WTC11 (cell line): ENCODE measurements around the gene FRAT2. TPM values are rescaled to one million over a fixed set of nuclear protein-coding genes. Genes with fewer than 3 reads are reported as not detected.
A peak's percentile ranks its signal among the peaks of the same experiment; 100 is the strongest.

Source experiments
- ATAC-seq: fragments of 200-7000 bp; cut with Tn5 transposase; 2 replicates; pipeline ENCODE4 v1.10.0; 2021; ENCODE audit warnings: mild to moderate bottlenecking, moderate library complexity
- CTCF ChIA-PET: fragments of 300-600 bp; sonication (Branson Sonifier 250); formaldehyde crosslinking; loops from one replicate; lab custom pipeline; 2021; ENCODE audit warnings: antibody characterized with exemption; lab: Charles Lee
- POLR2A ChIA-PET: fragments of 350-600 bp; sonication (Branson Sonifier 250); formaldehyde crosslinking; loops from one replicate; lab custom pipeline; 2021; ENCODE audit warnings: antibody characterized with exemption; lab: Charles Lee
- DNase-seq: peaks from one replicate; pipeline ENCODE4 v3.0.0; 2021; ENCODE audit warnings: low spot score
- H3K27ac Mint-ChIP-seq: 2 replicates; pipeline ENCODE4 v1.8.0; 2021; ENCODE audit warnings: mixed read lengths
- H3K27me3 Mint-ChIP-seq: 2 replicates; pipeline ENCODE4 v1.8.0; 2021; ENCODE audit warnings: low read depth, mild to moderate bottlenecking, moderate library complexity, mixed read lengths
- H3K36me3 Mint-ChIP-seq: 2 replicates; pipeline ENCODE4 v1.8.0; 2021; ENCODE audit warnings: mixed read lengths
- H3K4me1 Mint-ChIP-seq: 2 replicates; pipeline ENCODE4 v1.8.0; 2022; ENCODE audit warnings: mixed read lengths
- H3K4me3 Mint-ChIP-seq: 2 replicates; pipeline ENCODE4 v1.8.0; 2021; ENCODE audit warnings: mild to moderate bottlenecking, moderate library complexity, mixed read lengths
- H3K9me3 Mint-ChIP-seq: 2 replicates; pipeline ENCODE4 v1.8.0; 2021; ENCODE audit warnings: mixed read lengths
- AFF4 ChIP-seq: sonication (generic); formaldehyde crosslinking; IDR thresholded peaks from 2 replicates; pipeline ENCODE4 v1.8.1; 2023; ENCODE audit warnings: mild to moderate bottlenecking, missing genetic modification reagents, borderline replicate concordance
- AR ChIP-seq: fragments of 250-450 bp; sonication (Bioruptor Pico); IDR thresholded peaks from 2 replicates; pipeline ENCODE4 v1.9.0; 2021; ENCODE audit warnings: mild to moderate bottlenecking
- ATF1 ChIP-seq: sonication (generic); formaldehyde crosslinking; IDR thresholded peaks from 2 replicates; pipeline ENCODE4 v1.8.1; 2023; ENCODE audit warnings: mild to moderate bottlenecking, moderate library complexity, missing genetic modification reagents
- CBFB ChIP-seq: sonication (generic); formaldehyde crosslinking; IDR thresholded peaks from 2 replicates; pipeline ENCODE4 v1.8.1; 2022; ENCODE audit warnings: mild to moderate bottlenecking, low read depth, missing genetic modification reagents
- CTCF ChIP-seq: fragments of 200-600 bp; IDR thresholded peaks from 2 replicates; pipeline ENCODE4 v1.8.0; 2022; ENCODE audit warnings: antibody characterized with exemption
- ELF4 ChIP-seq: sonication (generic); formaldehyde crosslinking; IDR thresholded peaks from 2 replicates; pipeline ENCODE4 v1.8.1; 2022; ENCODE audit warnings: low read depth, mild to moderate bottlenecking, moderate library complexity, missing genetic modification reagents
- ETV6 ChIP-seq: sonication (generic); formaldehyde crosslinking; IDR thresholded peaks from 2 replicates; pipeline ENCODE4 v1.8.1; 2022; ENCODE audit warnings: mild to moderate bottlenecking, missing genetic modification reagents
- FOXP1 ChIP-seq: sonication (generic); formaldehyde crosslinking; IDR thresholded peaks from 2 replicates; pipeline ENCODE4 v1.8.0; 2022; ENCODE audit warnings: missing genetic modification reagents, mild to moderate bottlenecking, moderate library complexity, borderline replicate concordance
- FOXP4 ChIP-seq: sonication (generic); formaldehyde crosslinking; IDR thresholded peaks from 2 replicates; pipeline ENCODE4 v1.8.0; 2022; ENCODE audit warnings: mild to moderate bottlenecking, missing genetic modification reagents
- GABPB1 ChIP-seq: sonication (generic); formaldehyde crosslinking; IDR thresholded peaks from 2 replicates; pipeline ENCODE4 v1.8.1; 2023; ENCODE audit warnings: mild to moderate bottlenecking, missing genetic modification reagents
- MYBL2 ChIP-seq: sonication (generic); formaldehyde crosslinking; IDR thresholded peaks from 2 replicates; pipeline ENCODE4 v1.8.1; 2023; ENCODE audit warnings: mild to moderate bottlenecking, moderate library complexity, missing genetic modification reagents
- NFYB ChIP-seq: sonication (generic); formaldehyde crosslinking; conservative IDR thresholded peaks from 2 replicates; pipeline ENCODE4 v1.8.0; 2022; ENCODE audit warnings: low read depth, missing genetic modification reagents
- NR1H2 ChIP-seq: sonication (generic); formaldehyde crosslinking; IDR thresholded peaks from 2 replicates; pipeline ENCODE4 v1.9.0; 2021; ENCODE audit warnings: mild to moderate bottlenecking, moderate library complexity, missing genetic modification reagents
- NR3C1 ChIP-seq: sonication (generic); formaldehyde crosslinking; conservative IDR thresholded peaks from 2 replicates; pipeline ENCODE4 v1.8.1; 2023; ENCODE audit warnings: low read depth, mild to moderate bottlenecking, missing genetic modification reagents
- PRRX2 ChIP-seq: fragments of 250-450 bp; sonication (Bioruptor Pico); IDR thresholded peaks from 2 replicates; pipeline ENCODE4 v1.8.0; 2021; ENCODE audit warnings: mild to moderate bottlenecking
- RORB ChIP-seq: fragments of 250-450 bp; sonication (Bioruptor Pico); IDR thresholded peaks from 2 replicates; pipeline ENCODE4 v1.9.0; 2021; ENCODE audit warnings: mild to moderate bottlenecking
- SMAD3 ChIP-seq: sonication (generic); formaldehyde crosslinking; IDR thresholded peaks from 2 replicates; pipeline ENCODE4 v1.8.0; 2022; ENCODE audit warnings: missing genetic modification reagents, mild to moderate bottlenecking, borderline replicate concordance
- SMAD4 ChIP-seq: sonication (generic); formaldehyde crosslinking; IDR thresholded peaks from 2 replicates; pipeline ENCODE4 v1.8.0; 2022; ENCODE audit warnings: mild to moderate bottlenecking, missing genetic modification reagents
- TCF7 ChIP-seq: sonication (generic); formaldehyde crosslinking; IDR thresholded peaks from 2 replicates; pipeline ENCODE4 v1.8.0; 2022; ENCODE audit warnings: mild to moderate bottlenecking, low read depth, missing genetic modification reagents, moderate library complexity
- TEAD1 ChIP-seq: sonication (generic); formaldehyde crosslinking; IDR thresholded peaks from 2 replicates; pipeline ENCODE4 v1.8.0; 2022; ENCODE audit warnings: mild to moderate bottlenecking, missing genetic modification reagents
- TEAD4 ChIP-seq: sonication (generic); formaldehyde crosslinking; IDR thresholded peaks from 2 replicates; pipeline ENCODE4 v1.8.0; 2022; ENCODE audit warnings: mild to moderate bottlenecking, missing genetic modification reagents
- USF2 ChIP-seq: sonication (generic); formaldehyde crosslinking; IDR thresholded peaks from 2 replicates; pipeline ENCODE4 v1.8.1; 2023; ENCODE audit warnings: mild to moderate bottlenecking, missing genetic modification reagents, moderate library complexity
- ZNF423 ChIP-seq: fragments of 250-450 bp; sonication (Bioruptor Pico); IDR thresholded peaks from 2 replicates; pipeline ENCODE4 v2.1.2; 2022; ENCODE audit warnings: mild to moderate bottlenecking, moderate library complexity
- ZNF425 ChIP-seq: fragments of 250-450 bp; sonication (Bioruptor Pico); conservative IDR thresholded peaks from 2 replicates; pipeline ENCODE4 v1.9.0; 2021; ENCODE audit warnings: mild to moderate bottlenecking
- total RNA-seq: library from RNA; stranded (reverse); gene quantifications from 3 replicates; pipeline ENCODE4 v1.2.3, GENCODE V29; 2021

FRAT2 gene
- total RNA-seq, 1 experiment from 2014 or later, result 48.2 TPM

- Mint-ChIP-seq H3K27me3 (no peaks in the 10 kb centered on the region), H3K9me3 (no peaks in the 10 kb centered on the region), H3K4me1 (peaks cover 18% of the 10 kb centered on the region), H3K27ac (peak within 1 kb of the TSS; percentile 97), H3K36me3 (peaks cover 7% of the 10 kb centered on the region), H3K4me3 (peak within 1 kb of the TSS; percentile 83)
- peak; percentile 98 for ATAC-seq
- DNase-seq, result peak; percentile 93
- CTCF ChIA-PET, result interaction anchor here (0.6 to 1.9 kb wide), 4 partner anchors 13 to 211 kb away, joined by 3 to 4 read pairs (median 3); no protein-coding TSS in a partner anchor
- POLR2A ChIA-PET, result interaction anchor here (0.7 to 1.2 kb wide), 6 partner anchors 27 to 64 kb away, joined by 3 to 14 read pairs (median 3); partner anchors contain the start of gene FRAT1
- peak; percentile 54; the same call in 1 of the 2 replicates for TF ChIP-seq GABPB1 (CRISPR knock-in tag)
- no peak for TF ChIP-seq CTCF
- TF ChIP-seq ATF1 (CRISPR knock-in tag), result no peak
- TF ChIP-seq FOXP4, result no peak
- peak; percentile 69; the same call in 1 of the 2 replicates for TF ChIP-seq TEAD1 (CRISPR knock-in tag)
- TF ChIP-seq MYBL2 (CRISPR knock-in tag), result peak; percentile 96; the same call in 1 of the 2 replicates
- TF ChIP-seq ELF4, result no peak
- 0 out of 2 replicates have a peak, but pooled peaks have one; percentile 21 for TF ChIP-seq NR3C1 (CRISPR knock-in tag)
- TF ChIP-seq FOXP1 (CRISPR knock-in tag), result peak; percentile 92
- TF ChIP-seq TEAD4 (CRISPR knock-in tag), result no peak
- TF ChIP-seq AFF4, result peak; percentile 37; the same call in 1 of the 2 replicates
- TF ChIP-seq RORB (CRISPR knock-in tag), result no peak
- no peak for TF ChIP-seq NR1H2 (CRISPR knock-in tag)
- peak; percentile 82 for TF ChIP-seq ZNF423 (CRISPR knock-in tag)
- no peak for TF ChIP-seq USF2 (CRISPR knock-in tag)
- no peak for TF ChIP-seq PRRX2 (CRISPR knock-in tag)
- TF ChIP-seq ETV6 (CRISPR knock-in tag), result no peak; the same call in 1 of the 2 replicates
- TF ChIP-seq NFYB, result peak; percentile 98
- no peak for TF ChIP-seq AR (CRISPR knock-in tag)
- TF ChIP-seq TCF7 (CRISPR knock-in tag), result 0 out of 2 replicates have a peak, but pooled peaks have one; percentile 59
- TF ChIP-seq ZNF425 (CRISPR knock-in tag), result no peak
- no peak for TF ChIP-seq SMAD4 (CRISPR knock-in tag)
- no peak for TF ChIP-seq CBFB
- peak; percentile 89; the same call in 1 of the 2 replicates for TF ChIP-seq SMAD3 (CRISPR knock-in tag)
Measured at GRCh38 chr10:97292097-97292861, 42.2 kb downstream of the FRAT2 start, which contains the start of gene ARHGAP19. Gene ARHGAP19, minus strand, starts transcription at chr10:97292637. Its CDS starts 10 bp downstream, at chr10:97292627.
